HL-60/S4 (cell line): Measurements from ENCODE around the gene ERC2.
"Not testable (repeated sequence)": the region's sequence is repeated elsewhere in the genome, so short reads cannot be mapped to it uniquely, and the experiment has no call there.

Experiments used
- in situ Hi-C: fragments of 300-500 bp; cut with MboI; formaldehyde crosslinking; loops from 2 replicates; pipeline ENCODE4 v1.14.3; 2022; ENCODE audit warnings: low sequenced_read_pairs

ERC2 gene

GRCh38 chr3:56089739-56090138, 378.5 kb downstream of the ERC2 start:
- in situ Hi-C loops = no loop called here

- in situ Hi-C loops = no loop called here
These were observed 380.7 kb downstream of the ERC2 start for GRCh38 chr3:56087451-56088053.

GRCh38 chr3:56086355-56086754, 381.9 kb downstream of the ERC2 start:
- in situ Hi-C loops = no loop called here

- in situ Hi-C loops = no loop called here
These were observed 387.0 kb downstream of the ERC2 start for GRCh38 chr3:56081246-56081645.

GRCh38 chr3:56076746-56077145, 391.5 kb downstream of the ERC2 start:
- in situ Hi-C loops = no loop called here

GRCh38 chr3:56075089-56075488, 393.2 kb downstream of the ERC2 start:
- in situ Hi-C loops = no loop called here

GRCh38 chr3:56069766-56070165, 398.5 kb downstream of the ERC2 start:
- in situ Hi-C loops = no loop called here

- in situ Hi-C loops = not testable (repeated sequence)
These were observed 401.9 kb downstream of the ERC2 start for GRCh38 chr3:56066405-56066804.

- in situ Hi-C loops = no loop called here
These were observed 403.6 kb downstream of the ERC2 start for GRCh38 chr3:56064684-56065083.

GRCh38 chr3:56061279-56061626, 407.0 kb downstream of the ERC2 start:
- in situ Hi-C loops = no loop called here

- in situ Hi-C loops = no loop called here
These were observed 407.6 kb downstream of the ERC2 start for GRCh38 chr3:56060521-56061278.

- in situ Hi-C loops = no loop called here
These were observed 408.5 kb downstream of the ERC2 start for GRCh38 chr3:56059731-56060130.

- in situ Hi-C loops = no loop called here
These were observed 412.3 kb downstream of the ERC2 start for GRCh38 chr3:56055951-56056350.

GRCh38 chr3:56055546-56055945, 412.7 kb downstream of the ERC2 start:
- in situ Hi-C loops = no loop called here

- in situ Hi-C loops = no loop called here
These were observed 413.4 kb downstream of the ERC2 start for GRCh38 chr3:56054844-56055243.

GRCh38 chr3:56053727-56054126, 414.5 kb downstream of the ERC2 start:
- in situ Hi-C loops = no loop called here

GRCh38 chr3:56052188-56052587, 416.1 kb downstream of the ERC2 start:
- in situ Hi-C loops = no loop called here

GRCh38 chr3:56051052-56051451, 417.2 kb downstream of the ERC2 start:
- in situ Hi-C loops = no loop called here

- in situ Hi-C loops = no loop called here
These were observed 419.3 kb downstream of the ERC2 start for GRCh38 chr3:56048946-56049345.

- in situ Hi-C loops = no loop called here
These were observed 419.9 kb downstream of the ERC2 start for GRCh38 chr3:56048331-56048730.

- in situ Hi-C loops = no loop called here
These were observed 425.8 kb downstream of the ERC2 start for GRCh38 chr3:56042326-56042951.

- in situ Hi-C loops = no loop called here
These were observed 442.9 kb downstream of the ERC2 start for GRCh38 chr3:56025326-56025725.
